Immature natural killer cell (primary cell): ENCODE data around the gene INPP5K. TPM values are rescaled to one million over a fixed set of nuclear protein-coding genes. Genes with fewer than 3 reads are reported as not detected.
"Not testable (repeated sequence)": the region's sequence is repeated elsewhere in the genome, so short reads cannot be mapped to it uniquely, and the experiment has no call there.

Source experiments
- DNase-seq, 3 donors: peaks; one replicate each; pipeline ENCODE4 v3.0.0; 2022; ENCODE audit warnings: mixed read lengths in 1 of 3
- H3K27ac Mint-ChIP-seq, 6 donors: one replicate each; pipeline ENCODE4 v1.8.0; 2020; ENCODE audit warnings: mixed read lengths in 6 of 6, mild to moderate bottlenecking in 5 of 6, inconsistent platforms in 4 of 6, moderate library complexity in 3 of 6
- H3K27me3 Mint-ChIP-seq, 3 donors: one replicate each; pipeline ENCODE4 v1.8.0; 2020 to 2021; ENCODE audit warnings: low read depth in 3 of 3, mild to moderate bottlenecking in 3 of 3, mixed read lengths in 3 of 3, moderate library complexity in 3 of 3, inconsistent platforms in 1 of 3
- H3K36me3 Mint-ChIP-seq, 3 donors: one replicate each; pipeline ENCODE4 v1.8.0; 2020; ENCODE audit warnings: mixed read lengths in 3 of 3, inconsistent platforms in 2 of 3, mild to moderate bottlenecking in 2 of 3
- H3K4me1 Mint-ChIP-seq, 2 donors: one replicate each; pipeline ENCODE4 v1.8.0; 2020; ENCODE audit warnings: inconsistent platforms in 2 of 2, mild to moderate bottlenecking in 2 of 2, mixed read lengths in 2 of 2, moderate library complexity in 1 of 2
- H3K4me3 Mint-ChIP-seq, 5 donors: one replicate each; pipeline ENCODE4 v1.8.0; 2020; ENCODE audit warnings: mild to moderate bottlenecking in 5 of 5, mixed read lengths in 5 of 5, inconsistent platforms in 3 of 5, moderate library complexity in 3 of 5
- H3K9me3 Mint-ChIP-seq, 6 donors: one replicate each; pipeline ENCODE4 v1.8.0; 2020; ENCODE audit warnings: mild to moderate bottlenecking in 6 of 6, mixed read lengths in 6 of 6, inconsistent platforms in 4 of 6, moderate library complexity in 3 of 6
- polyA plus RNA-seq, 3 donors: library from polyadenylated mRNA; unstranded; fragments of 300-500 nt; fragmentation: Illumina TruSeq; gene quantifications; one replicate each; pipeline ENCODE4 v1.2.3, GENCODE V29; 2021

INPP5K gene
- 100 to 1,000 TPM; 113 to 161 (median 120) TPM for polyA plus RNA-seq

DNA sequence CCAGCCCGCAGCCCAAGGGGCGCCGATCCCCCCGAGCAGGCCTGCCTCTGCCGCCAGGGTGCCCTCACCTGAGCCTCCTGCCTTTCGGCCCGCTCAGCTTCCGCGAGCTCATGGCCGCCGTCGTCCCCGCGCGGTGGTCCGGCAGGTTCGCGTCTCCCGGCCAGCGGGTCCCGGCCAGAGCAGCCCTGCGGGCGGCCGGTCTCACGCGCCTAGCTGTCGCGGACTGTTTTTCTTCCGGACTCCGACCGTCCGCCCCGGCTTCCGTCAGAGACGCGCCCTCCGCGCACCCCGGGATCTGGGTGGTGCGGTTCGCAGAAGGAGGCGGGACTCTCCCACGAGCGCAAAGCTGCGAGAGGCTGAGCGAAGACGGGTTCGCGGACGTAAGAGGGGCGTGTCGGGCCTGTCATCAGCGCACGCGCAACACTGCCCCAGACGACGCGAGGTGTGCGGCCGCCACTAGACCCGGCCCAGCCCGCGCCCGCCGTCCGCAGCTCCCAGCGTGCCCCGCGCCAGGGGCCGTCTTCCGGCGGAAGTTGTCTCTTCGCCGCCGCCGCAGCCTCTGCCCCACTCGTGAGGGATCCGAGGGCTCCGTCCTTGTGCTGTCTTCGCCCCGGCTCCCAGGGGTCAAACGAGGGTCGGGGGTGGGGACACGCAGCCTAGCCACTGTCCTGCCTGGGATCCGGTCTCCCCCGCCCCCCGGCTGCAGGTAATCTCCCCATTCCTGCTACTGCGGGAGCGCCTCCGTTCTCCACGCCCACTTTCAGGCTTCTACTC lies at the start of gene INPP5K:
Gene INPP5K, minus strand, starts transcription at position 225 of the 774 bp plus-strand sequence. Its CDS starts 113 bp downstream, at position 112.
- peak within 1 kb of the TSS; percentile 91 to 97 (median 93) for H3K4me3 Mint-ChIP-seq
- peaks cover 0 to 9% (median 0%) of the 10 kb centered on the region in 3 donors for H3K27me3 Mint-ChIP-seq
- peaks cover 26 to 29% of the 10 kb centered on the region in 2 donors for H3K4me1 Mint-ChIP-seq
- H3K9me3 Mint-ChIP-seq = no peaks in the 10 kb centered on the region
- peak within 1 kb of the TSS; percentile 94 to 96 (median 96) for H3K27ac Mint-ChIP-seq
- peaks cover 0 to 22% (median 9%) of the 10 kb centered on the region in 3 donors for H3K36me3 Mint-ChIP-seq
- peak; percentile 98 to 99 (median 99) for DNase-seq

DNA sequence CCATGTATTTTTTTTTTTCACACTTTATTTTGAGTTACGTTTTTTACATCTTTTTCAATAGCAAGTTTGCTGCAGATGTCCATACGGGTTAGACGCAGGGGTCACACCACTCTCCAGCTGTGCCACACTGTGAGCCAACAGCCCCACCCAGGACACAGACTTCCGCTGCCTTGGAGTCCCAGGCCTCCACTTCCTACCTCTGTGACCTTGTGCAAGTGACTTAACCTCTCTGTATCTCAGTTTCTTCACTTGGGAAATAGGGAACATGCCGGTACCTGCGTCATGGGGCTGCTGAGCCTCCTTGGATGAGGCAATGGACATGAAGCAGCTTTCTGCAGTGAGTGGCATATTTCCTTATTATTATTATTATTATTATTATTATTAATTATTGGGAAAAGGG lies 49.5 kb upstream of the INPP5K start:
- H3K36me3 Mint-ChIP-seq = no peaks in the 10 kb centered on the region
- H3K9me3 Mint-ChIP-seq = no peaks in the 10 kb centered on the region
- peaks cover 27 to 29% of the 10 kb centered on the region in 2 donors for H3K4me1 Mint-ChIP-seq
- peak overlapping the region in 1 of 5 donors; percentile 30 for H3K4me3 Mint-ChIP-seq
- H3K27ac Mint-ChIP-seq = peak overlapping the region in 3 of 6 donors; percentile 9 to 52 (median 31)
- H3K27me3 Mint-ChIP-seq = peaks cover 5 to 7% (median 6%) of the 10 kb centered on the region in 3 donors
- DNase-seq = no peak

DNA sequence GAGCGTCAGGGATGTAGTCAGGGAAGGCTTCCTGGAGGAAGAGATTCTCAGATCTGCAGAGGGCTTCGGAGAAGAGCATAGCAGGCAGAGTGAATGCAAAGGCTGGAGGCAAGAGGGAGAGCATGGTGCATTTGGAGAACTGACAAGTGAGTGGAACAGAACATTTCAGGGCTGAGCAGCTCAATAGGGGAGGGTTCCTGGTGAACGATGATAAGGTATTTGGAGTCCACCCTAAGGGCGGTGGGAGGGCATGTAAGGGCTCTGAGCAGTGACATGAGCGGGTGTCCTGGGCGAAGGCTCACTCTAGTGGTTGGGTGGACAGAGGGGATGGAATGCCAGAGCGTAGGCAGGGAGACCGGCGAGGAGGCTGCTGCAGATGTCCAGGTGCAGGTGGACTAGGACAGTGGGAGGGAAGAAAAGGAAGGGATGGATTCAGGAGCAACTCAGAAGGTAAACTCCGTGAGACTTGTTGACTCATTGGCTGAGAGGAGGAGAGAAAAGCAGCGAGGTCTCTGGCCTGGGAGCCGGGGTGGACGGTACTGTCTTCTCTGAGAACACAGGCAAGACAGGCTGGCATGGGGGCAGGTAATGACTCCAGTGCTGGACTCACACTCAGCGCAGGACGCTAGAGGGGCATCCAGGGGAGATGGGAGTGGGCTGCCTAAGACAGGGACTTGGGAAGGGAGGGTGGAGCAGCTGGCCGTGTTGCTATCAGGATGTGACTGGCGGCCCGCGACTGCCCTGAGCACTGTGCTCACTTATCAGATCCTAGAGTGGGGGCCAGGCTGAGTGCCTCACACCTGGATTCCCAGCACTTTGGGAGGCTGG lies 47.6 kb upstream of the INPP5K start:
- Mint-ChIP-seq H3K4me1 (peaks cover 36 to 48% of the 10 kb centered on the region in 2 donors), H3K36me3 (no peaks in the 10 kb centered on the region), H3K27ac (peak overlapping the region; percentile 37 to 89 (median 84)), H3K9me3 (no peaks in the 10 kb centered on the region), H3K4me3 (peak overlapping the region; percentile 55 to 86 (median 67)), H3K27me3 (peaks cover 6 to 7% (median 7%) of the 10 kb centered on the region in 3 donors)
- DNase-seq = no peak

DNA sequence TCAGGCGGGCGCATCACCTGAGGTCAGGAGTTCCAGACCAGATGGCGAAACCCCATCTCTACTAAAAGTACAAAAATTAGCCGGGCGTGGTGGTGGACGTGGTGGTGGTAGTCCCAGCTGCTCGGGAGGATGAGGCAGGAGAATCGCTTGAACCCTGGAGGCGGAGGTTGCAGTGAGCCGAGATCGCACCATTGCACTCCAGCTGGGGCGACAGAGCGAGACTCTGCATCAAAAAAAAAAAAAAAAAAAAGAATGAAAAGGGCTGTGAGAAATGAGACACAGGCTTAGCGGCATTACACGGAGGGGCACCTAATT lies 47.0 kb upstream of the INPP5K start:
- H3K9me3 Mint-ChIP-seq, H3K27me3 Mint-ChIP-seq, DNase-seq, H3K36me3 Mint-ChIP-seq: not testable (repeated sequence)
- Mint-ChIP-seq H3K4me1 (peaks cover 36 to 48% of the 10 kb centered on the region in 2 donors), H3K4me3 (peak overlapping the region; percentile 64 to 86 (median 75)), H3K27ac (peak overlapping the region; percentile 37 to 90 (median 87))

DNA sequence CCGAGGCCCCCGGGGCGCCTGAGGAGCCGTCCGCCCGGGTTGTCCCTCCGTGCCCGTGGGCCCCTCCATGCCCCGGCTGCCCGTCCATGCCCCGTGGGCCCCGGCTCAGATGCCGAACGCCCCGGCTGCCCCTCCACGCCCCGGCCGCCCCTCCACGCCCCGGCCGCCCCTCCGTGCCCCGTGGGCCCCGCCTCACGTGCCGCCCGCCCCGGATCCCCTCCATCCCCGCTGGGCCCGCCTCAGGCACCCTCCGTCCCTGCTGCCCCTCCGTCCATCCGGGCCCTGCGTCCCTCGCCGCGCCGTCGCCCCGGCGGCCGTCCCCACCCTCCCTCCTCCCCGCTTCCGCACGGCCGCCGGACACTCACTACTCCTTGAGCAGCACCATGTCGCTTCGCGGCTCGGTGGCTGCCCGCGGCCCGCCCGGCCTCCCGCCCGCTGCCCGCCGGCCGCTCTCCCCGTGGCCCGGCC lies 45.8 kb upstream of the INPP5K start:
- Mint-ChIP-seq H3K27me3 (peaks cover 3 to 7% (median 6%) of the 10 kb centered on the region in 3 donors), H3K36me3 (no peaks in the 10 kb centered on the region)
- DNase-seq = no peak

DNA sequence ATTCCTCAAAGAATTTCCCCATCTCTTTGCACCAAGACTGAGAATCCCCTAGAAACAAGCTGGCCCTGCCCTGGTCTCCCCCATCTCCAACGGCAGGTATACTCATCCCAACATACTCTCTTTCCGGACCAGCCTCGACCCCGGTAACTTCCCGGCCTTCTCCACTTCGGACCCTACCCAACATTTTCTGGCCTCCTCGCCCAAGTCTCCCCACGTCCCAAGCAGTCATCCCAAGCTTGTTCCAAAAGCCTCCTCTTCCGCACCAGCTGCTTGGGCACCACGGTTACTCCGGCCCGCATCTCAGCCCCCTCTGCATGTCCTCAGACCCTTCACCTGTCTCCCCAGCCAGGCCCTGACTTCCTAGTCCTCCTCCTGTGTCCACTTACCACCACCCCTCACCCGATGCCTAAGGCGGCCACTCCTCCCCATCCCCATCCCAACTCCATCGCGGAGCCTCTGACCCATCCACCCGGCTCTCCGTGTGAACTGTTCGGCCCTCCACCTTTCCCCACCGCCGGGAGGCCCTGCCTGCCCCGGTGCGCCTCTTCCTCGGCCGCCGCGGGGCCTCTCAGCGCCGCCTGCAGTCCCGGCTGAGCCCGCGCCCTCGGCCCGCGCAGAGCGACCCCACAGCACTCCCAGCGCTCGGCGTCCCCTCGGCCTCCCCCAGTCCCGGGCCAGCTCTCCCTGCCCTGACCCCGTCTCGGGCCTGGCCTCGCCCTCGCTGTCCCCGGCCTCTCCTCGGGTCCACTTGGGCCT lies 45.2 kb upstream of the INPP5K start:
- H3K4me3 Mint-ChIP-seq = peak overlapping the region; percentile 72 to 86 (median 78)
- H3K27me3 Mint-ChIP-seq = peaks cover 3 to 7% (median 6%) of the 10 kb centered on the region in 3 donors
- H3K9me3 Mint-ChIP-seq = no peaks in the 10 kb centered on the region
- H3K27ac Mint-ChIP-seq = peak overlapping the region; percentile 35 to 85 (median 82)
- DNase-seq = peak; percentile 30 to 39 (median 36)
- H3K4me1 Mint-ChIP-seq = peaks cover 34 to 46% of the 10 kb centered on the region in 2 donors
- H3K36me3 Mint-ChIP-seq = no peaks in the 10 kb centered on the region

More for the DNA sequence above, 45.8 kb upstream of the INPP5K start:
- Mint-ChIP-seq H3K27ac (no peak overlapping the region), H3K4me3 (peak overlapping the region in 2 of 5 donors; percentile 75 to 86), H3K9me3 (no peaks in the 10 kb centered on the region), H3K4me1 (peaks cover 33 to 46% of the 10 kb centered on the region in 2 donors)

DNA sequence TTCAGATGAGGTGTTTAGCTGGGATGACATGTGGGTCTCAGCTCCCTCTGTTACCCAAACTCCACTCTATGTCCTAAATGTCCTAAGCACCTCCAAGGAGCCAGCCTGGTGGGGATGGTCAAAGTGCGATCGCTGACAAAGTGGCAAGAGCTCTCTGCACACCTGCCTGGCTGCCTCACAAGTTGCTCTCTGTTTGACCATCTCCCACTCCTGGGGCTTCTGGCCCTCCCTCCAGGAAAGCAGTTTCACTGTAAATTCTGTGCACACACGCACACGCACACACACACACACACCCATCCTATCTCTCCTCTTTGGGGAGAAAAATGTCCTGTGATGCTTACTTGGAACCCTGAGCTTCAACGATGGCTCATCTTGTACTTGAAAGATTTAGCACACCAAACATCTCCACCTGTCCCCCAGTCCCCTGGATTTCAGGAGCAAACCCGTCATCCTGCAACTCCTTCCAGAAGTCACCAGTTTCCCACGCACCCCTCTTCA lies 44.5 kb upstream of the INPP5K start:
- no peak for DNase-seq
- no peaks in the 10 kb centered on the region for H3K9me3 Mint-ChIP-seq
- peak overlapping the region; percentile 35 to 85 (median 80) for H3K27ac Mint-ChIP-seq
- H3K4me3 Mint-ChIP-seq = peak overlapping the region; percentile 72 to 86 (median 78)
- peaks cover 0 to 3% (median 0%) of the 10 kb centered on the region in 3 donors for H3K36me3 Mint-ChIP-seq
- peaks cover 5 to 6% (median 5%) of the 10 kb centered on the region in 3 donors for H3K27me3 Mint-ChIP-seq
- H3K4me1 Mint-ChIP-seq = peaks cover 34 to 49% of the 10 kb centered on the region in 2 donors

DNA sequence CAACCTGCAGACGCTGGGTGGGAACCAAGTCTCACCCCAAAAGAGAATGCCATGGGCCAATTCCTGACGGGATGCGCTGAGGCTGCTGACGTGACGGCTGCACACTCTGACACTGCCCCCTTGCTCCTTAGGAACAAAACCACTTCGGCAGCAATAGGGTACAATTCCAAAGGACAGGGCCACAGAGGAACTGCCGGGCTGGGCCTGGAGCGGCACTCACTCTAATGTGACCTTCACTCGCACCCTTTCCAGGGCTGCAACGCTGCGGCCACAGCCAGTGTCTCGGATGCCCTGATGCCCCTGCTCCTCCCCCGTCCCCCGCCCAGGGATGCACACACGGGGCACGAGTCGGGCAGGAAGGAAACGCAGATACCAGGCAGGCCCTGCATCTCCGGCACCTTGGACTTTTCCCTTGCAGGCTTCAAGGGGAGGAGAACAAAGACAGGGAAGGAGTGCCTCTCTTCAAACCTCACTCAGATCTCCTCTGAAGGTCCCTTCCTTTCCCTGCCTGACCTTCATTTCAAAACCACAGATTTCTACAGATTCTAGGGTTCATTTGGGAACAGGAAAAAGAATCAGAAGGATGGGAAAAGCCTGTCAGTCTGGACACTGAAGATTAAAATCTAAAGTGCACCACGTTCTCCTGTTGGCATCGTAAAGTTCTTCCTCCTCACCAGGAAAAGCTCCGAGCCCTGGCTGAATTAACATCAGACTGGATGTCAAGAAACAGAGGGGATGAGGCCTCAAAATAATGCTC lies 43.9 kb upstream of the INPP5K start:
- peak overlapping the region in 2 of 5 donors; percentile 9 to 81 for H3K4me3 Mint-ChIP-seq
- H3K27ac Mint-ChIP-seq = peak overlapping the region in 3 of 6 donors; percentile 4 to 35 (median 30)
- no peaks in the 10 kb centered on the region for H3K9me3 Mint-ChIP-seq
- peaks cover 0 to 3% (median 0%) of the 10 kb centered on the region in 3 donors for H3K36me3 Mint-ChIP-seq
- H3K27me3 Mint-ChIP-seq = peaks cover 5 to 6% (median 5%) of the 10 kb centered on the region in 3 donors
- peaks cover 34 to 47% of the 10 kb centered on the region in 2 donors for H3K4me1 Mint-ChIP-seq
- no peak for DNase-seq

DNA sequence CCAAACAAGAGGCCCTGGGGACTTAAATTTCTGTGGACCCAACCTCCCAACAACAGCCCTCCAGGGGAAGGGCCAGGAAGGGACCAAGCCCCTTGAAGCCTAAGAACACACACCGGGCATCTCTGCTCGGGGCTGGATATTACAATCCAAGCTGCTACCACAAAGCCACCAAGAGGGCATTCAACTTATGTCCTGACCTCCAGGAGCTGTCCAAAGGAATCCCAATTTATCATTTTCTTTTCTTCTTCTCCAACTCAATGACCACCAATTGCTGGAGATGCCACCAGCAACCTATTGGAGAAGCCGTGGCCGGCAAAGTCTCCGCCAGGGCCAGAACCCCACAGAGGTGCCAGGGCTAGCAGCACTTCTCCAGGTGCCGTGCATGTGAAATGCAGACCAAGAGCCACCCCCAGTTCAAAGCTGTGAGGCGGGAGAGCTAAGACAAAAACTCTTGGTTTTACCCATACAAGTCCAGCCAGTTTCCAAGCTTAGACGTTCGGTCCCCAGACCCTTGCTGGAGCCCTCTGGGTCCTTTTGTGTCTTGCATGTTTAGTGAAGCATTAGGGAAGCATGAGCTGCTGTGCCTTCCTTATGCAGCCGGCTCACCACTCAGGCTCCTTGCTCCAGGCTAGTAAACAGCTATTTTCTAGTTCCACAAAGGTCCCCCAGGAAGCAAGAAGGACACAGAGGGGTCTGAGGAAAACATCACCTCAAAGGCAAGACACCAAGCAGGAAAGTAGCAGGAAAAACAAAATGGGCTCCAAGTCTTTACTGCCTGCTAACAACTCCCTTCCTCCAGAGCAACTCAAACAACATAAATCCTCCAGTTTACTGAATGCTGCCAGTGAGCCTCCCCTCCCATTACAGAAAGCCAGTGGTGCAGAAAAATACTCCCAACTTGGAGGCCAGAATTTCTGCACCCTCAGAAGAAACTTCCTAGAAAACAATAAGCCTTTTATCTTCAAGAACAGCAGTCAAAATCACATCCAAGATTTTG lies 42.9 kb upstream of the INPP5K start:
- peak overlapping the region in 4 of 5 donors; percentile 21 to 29 (median 26) for H3K4me3 Mint-ChIP-seq
- H3K27me3 Mint-ChIP-seq = peaks cover 5 to 6% (median 5%) of the 10 kb centered on the region in 3 donors
- H3K36me3 Mint-ChIP-seq = peaks cover 0 to 3% (median 0%) of the 10 kb centered on the region in 3 donors
- H3K27ac Mint-ChIP-seq = peak overlapping the region in 2 of 6 donors; percentile 53 to 76
- H3K4me1 Mint-ChIP-seq = peaks cover 35 to 47% of the 10 kb centered on the region in 2 donors
- no peak for DNase-seq
- H3K9me3 Mint-ChIP-seq = no peaks in the 10 kb centered on the region

DNA sequence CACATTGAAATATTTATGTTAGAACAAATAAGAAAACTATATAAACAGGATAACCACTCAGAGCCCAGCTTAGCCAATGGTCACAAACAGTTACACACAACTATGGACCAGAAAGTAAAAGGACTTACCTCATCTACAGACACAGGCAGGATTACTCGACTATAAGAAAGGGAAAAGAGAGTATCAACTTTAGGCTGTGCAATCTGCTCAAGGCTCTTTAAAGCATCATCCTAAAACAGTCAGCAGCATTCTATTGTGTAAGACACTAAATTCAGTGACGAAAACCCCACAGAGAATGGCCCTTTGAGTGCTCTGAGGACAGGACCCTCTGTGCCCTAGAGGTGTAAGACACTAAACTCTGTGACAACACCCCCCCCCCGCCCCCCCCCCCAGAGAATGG lies 42.0 kb upstream of the INPP5K start:
- Mint-ChIP-seq H3K27ac (no peak overlapping the region), H3K4me3 (no peak overlapping the region), H3K4me1 (peaks cover 30 to 47% of the 10 kb centered on the region in 2 donors)

DNA sequence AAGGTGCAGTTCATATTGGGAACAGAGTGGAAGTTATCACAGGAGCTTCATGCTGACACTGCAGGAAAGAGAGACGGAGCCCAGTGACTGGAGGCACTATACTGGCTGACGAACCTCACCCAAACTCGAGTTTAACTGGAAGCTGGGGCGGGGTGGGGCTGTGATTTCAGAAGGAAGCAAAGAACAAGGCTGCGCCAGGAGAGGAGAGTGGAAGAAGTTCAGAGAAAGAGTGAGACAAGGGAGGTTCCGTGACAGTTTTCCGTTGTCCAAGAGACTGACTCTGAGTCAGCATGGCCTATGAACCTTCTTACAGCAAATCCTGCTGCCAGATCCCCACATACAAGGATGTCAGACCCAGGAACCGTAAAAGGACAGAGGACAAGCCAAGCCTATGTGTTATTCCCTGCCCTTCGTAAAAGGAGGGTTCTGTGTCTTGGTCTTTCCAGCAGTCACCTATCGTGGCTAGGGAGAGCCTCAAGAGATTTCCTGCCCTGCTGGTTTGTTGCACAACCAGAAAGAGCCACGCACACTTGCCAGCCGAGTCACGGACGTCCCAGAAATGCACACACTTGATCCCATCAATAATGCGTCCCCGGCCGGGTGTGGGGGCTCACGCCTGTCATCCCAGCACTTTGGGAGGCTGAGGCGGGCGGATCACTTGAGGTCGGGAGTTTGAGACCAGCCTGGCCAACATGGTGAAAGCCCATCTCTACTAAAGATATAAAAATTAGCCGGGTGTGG lies 41.1 kb upstream of the INPP5K start:
- Mint-ChIP-seq H3K4me1 (peaks cover 28 to 47% of the 10 kb centered on the region in 2 donors), H3K27me3 (peaks cover 3 to 5% (median 5%) of the 10 kb centered on the region in 3 donors), H3K27ac (peak overlapping the region in 1 of 6 donors; percentile 39), H3K9me3 (no peaks in the 10 kb centered on the region), H3K4me3 (peak overlapping the region in 1 of 5 donors; percentile 12), H3K36me3 (peaks cover 0 to 7% (median under 1%) of the 10 kb centered on the region in 3 donors)
- no peak for DNase-seq

More for the DNA sequence above, 42.0 kb upstream of the INPP5K start:
- no peak for DNase-seq
- Mint-ChIP-seq H3K9me3 (no peaks in the 10 kb centered on the region), H3K27me3 (peaks cover 3 to 5% (median 5%) of the 10 kb centered on the region in 3 donors), H3K36me3 (peaks cover 0 to 3% (median 0%) of the 10 kb centered on the region in 3 donors)
